AG04450 (cell line): ENCODE data around the gene CHN1. TPM values are rescaled to one million over a fixed set of nuclear protein-coding genes. Genes with fewer than 3 reads are reported as not detected.
A peak's percentile ranks its signal among the peaks of the same experiment; 100 is the strongest.

ENCODE experiments used
- CTCF ChIA-PET: fragments of 300-600, 350-600 bp; formaldehyde crosslinking; extraction: SDS; loops from one replicate; lab custom pipeline; 2022; ENCODE audit warnings: antibody characterized with exemption, inconsistent platforms; lab: Charles Lee
- POLR2A ChIA-PET: fragments of 350-600 bp; formaldehyde crosslinking; extraction: SDS; loops from one replicate; lab custom pipeline; 2021; ENCODE audit warnings: antibody characterized with exemption, inconsistent platforms; lab: Yijun Ruan, JAX
- DNase-seq: peaks from one replicate; pipeline ENCODE4 v3.0.0-alpha.2; 2011; ENCODE audit warnings: low read depth, low spot score
- H3K27ac ChIP-seq: one replicate; pipeline ENCODE4 v1.5.1; 2012; ENCODE audit warnings: low read depth, low read length, control low read depth
- H3K27me3 ChIP-seq: one replicate; pipeline ENCODE4 v1.6.0; 2012; ENCODE audit warnings: low read length; ENCODE audit not compliant: control insufficient read depth, insufficient read depth
- H3K4me3 ChIP-seq: 2 replicates; pipeline ENCODE4 v1.5.1; 2011; ENCODE audit warnings: mild to moderate bottlenecking, low read depth, low read length, control low read depth
- H3K9me3 ChIP-seq: 2 replicates; pipeline ENCODE4 v1.5.1; 2012; ENCODE audit warnings: low read length; ENCODE audit not compliant: control insufficient read depth, insufficient read depth
- CTCF ChIP-seq: IDR thresholded peaks from 2 replicates; pipeline ENCODE4 v1.5.1; 2011; ENCODE audit warnings: low read depth, low read length, control low read depth, inconsistent platforms
- polyA plus RNA-seq: library from polyadenylated mRNA; depleted of rRNA; stranded (reverse); fragments of >200 nt; gene quantifications from 2 replicates; pipeline ENCODE4 v1.2.3, GENCODE V29; 2011

Gene CHN1
- polyA plus RNA-seq, 1 experiment, result 258 TPM

- TF ChIP-seq CTCF, result peak; percentile 36; the same call in 1 of the 2 replicates
- Histone ChIP-seq H3K4me3 (no peak overlapping the region), H3K27ac (no peak overlapping the region), H3K27me3 (no peaks in the 10 kb centered on the region), H3K9me3 (peaks cover 3% of the 10 kb centered on the region; the same call in 1 of the 2 replicates)
- CTCF ChIA-PET, result interaction anchor here (8.9 kb wide), 1 partner anchor 211 kb away, joined by 383 read pairs; no protein-coding TSS in a partner anchor
- POLR2A ChIA-PET, result no interaction called here
- no peak for DNase-seq
Observed at GRCh38 chr2:174776223-174776622, 229.0 kb downstream of the CHN1 start.

- DNase-seq, result no peak
- POLR2A ChIA-PET, result no interaction called here
- H3K9me3 ChIP-seq, result no peaks in the 10 kb centered on the region
- H3K27me3 ChIP-seq, result no peaks in the 10 kb centered on the region
- no peak for TF ChIP-seq CTCF
- peak overlapping the region; percentile 40 for H3K27ac ChIP-seq
- CTCF ChIA-PET, result interaction anchor here (8.9 kb wide), 1 partner anchor 212 kb away, joined by 383 read pairs; no protein-coding TSS in a partner anchor
- no peak overlapping the region for H3K4me3 ChIP-seq
Observed at GRCh38 chr2:174775571-174775980, 229.6 kb downstream of the CHN1 start.

GRCh38 chr2:174774886-174775285, 230.3 kb downstream of the CHN1 start:
- POLR2A ChIA-PET, result no interaction called here
- no peaks in the 10 kb centered on the region for H3K9me3 ChIP-seq
- no peaks in the 10 kb centered on the region for H3K27me3 ChIP-seq
- CTCF ChIA-PET, result interaction anchor here (1.0 to 8.9 kb wide), 3 partner anchors 12 to 213 kb away, joined by 4 to 383 read pairs (median 5); no protein-coding TSS in a partner anchor
- no peak overlapping the region for H3K4me3 ChIP-seq
- DNase-seq, result no peak
- no peak for TF ChIP-seq CTCF
- H3K27ac ChIP-seq, result no peak overlapping the region

GRCh38 chr2:174773215-174773614, 232.0 kb downstream of the CHN1 start:
- ChIA-PET CTCF (interaction anchor here (0.6 to 8.9 kb wide), 6 partner anchors 10 to 329 kb away, joined by 4 to 383 read pairs (median 10); no protein-coding TSS in a partner anchor), POLR2A (interaction anchor here (2.7 kb wide), 1 partner anchor 10 kb away, joined by 7 read pairs; the partner anchor contains the start of gene CHRNA1)
- Histone ChIP-seq H3K27ac (no peak overlapping the region), H3K9me3 (no peaks in the 10 kb centered on the region), H3K4me3 (no peak overlapping the region), H3K27me3 (no peaks in the 10 kb centered on the region)
- no peak for TF ChIP-seq CTCF
- no peak for DNase-seq

- ChIA-PET CTCF (interaction anchor here (0.6 to 8.9 kb wide), 28 partner anchors 9 to 328 kb away, joined by 3 to 383 read pairs (median 8); partner anchors contain the start of gene CHN1), POLR2A (interaction anchor here (0.5 to 2.7 kb wide), 4 partner anchors 9 to 461 kb away, joined by 4 to 12 read pairs (median 6); partner anchors contain the start of gene CHRNA1)
- H3K27ac ChIP-seq, result peak overlapping the region; percentile 90
- H3K9me3 ChIP-seq, result no peaks in the 10 kb centered on the region
- no peak for DNase-seq
- no peak for TF ChIP-seq CTCF
- H3K4me3 ChIP-seq, result no peak overlapping the region
- H3K27me3 ChIP-seq, result no peaks in the 10 kb centered on the region
Observed at GRCh38 chr2:174772472-174772801, 232.7 kb downstream of the CHN1 start.
